Loucy (cell line): ENCODE measurements around the gene MICAL2.

Source experiments
- EZH2phosphoT487 ChIP-seq: fragments of 200-600 bp; IDR thresholded peaks from 2 replicates; pipeline ENCODE4 v1.6.1; 2018; ENCODE audit warnings: antibody characterized with exemption, mild to moderate bottlenecking, moderate library complexity, borderline replicate concordance
- TF ChIP-seq, protein P1 (sequence below): fragments of 200-600 bp; sonication (generic); conservative IDR thresholded peaks from 2 replicates; pipeline ENCODE4 v1.5.1; 2014; ENCODE audit warnings: mild to moderate bottlenecking, antibody characterized with exemption, low read length

DNA sequence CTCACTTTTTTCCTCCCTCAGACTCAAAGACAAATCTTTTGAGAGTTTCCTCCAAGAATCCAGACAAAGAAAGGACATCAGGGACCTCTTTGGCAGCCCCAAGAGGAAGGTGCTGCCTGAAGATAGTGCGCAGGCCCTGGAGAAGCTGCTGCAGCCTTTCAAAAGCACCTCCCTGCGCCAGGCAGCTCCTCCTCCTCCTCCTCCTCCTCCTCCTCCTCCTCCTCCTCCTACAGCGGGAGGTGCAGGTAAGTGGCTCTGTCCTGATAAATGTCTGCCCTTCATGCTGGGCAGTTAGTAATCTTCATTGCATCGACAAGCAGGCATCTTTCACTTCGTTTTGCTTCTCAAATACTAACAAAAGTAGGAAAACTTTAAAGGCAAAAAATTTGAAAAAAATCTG lies 184.2 kb downstream of the MICAL2 start:
- TF ChIP-seq, protein P1, sequence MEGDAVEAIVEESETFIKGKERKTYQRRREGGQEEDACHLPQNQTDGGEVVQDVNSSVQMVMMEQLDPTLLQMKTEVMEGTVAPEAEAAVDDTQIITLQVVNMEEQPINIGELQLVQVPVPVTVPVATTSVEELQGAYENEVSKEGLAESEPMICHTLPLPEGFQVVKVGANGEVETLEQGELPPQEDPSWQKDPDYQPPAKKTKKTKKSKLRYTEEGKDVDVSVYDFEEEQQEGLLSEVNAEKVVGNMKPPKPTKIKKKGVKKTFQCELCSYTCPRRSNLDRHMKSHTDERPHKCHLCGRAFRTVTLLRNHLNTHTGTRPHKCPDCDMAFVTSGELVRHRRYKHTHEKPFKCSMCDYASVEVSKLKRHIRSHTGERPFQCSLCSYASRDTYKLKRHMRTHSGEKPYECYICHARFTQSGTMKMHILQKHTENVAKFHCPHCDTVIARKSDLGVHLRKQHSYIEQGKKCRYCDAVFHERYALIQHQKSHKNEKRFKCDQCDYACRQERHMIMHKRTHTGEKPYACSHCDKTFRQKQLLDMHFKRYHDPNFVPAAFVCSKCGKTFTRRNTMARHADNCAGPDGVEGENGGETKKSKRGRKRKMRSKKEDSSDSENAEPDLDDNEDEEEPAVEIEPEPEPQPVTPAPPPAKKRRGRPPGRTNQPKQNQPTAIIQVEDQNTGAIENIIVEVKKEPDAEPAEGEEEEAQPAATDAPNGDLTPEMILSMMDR, result no peak
- TF ChIP-seq EZH2phosphoT487, result no peak
